Stimulated activated CD4-positive, alpha-beta T cell treated with anti-CD3 and anti-CD28 coated beads, Interleukin-1b, Interleukin-23, amount 100 ng/mL, for 4 hours (primary cell): ENCODE results near the gene RAB5B.

ENCODE experiments used
- DNase-seq, 2 donors: peaks; one replicate each; pipeline ENCODE4 v3.0.0-alpha.2; 2020; ENCODE audit warnings: low read depth in 2 of 2

The RAB5B gene, protein sequence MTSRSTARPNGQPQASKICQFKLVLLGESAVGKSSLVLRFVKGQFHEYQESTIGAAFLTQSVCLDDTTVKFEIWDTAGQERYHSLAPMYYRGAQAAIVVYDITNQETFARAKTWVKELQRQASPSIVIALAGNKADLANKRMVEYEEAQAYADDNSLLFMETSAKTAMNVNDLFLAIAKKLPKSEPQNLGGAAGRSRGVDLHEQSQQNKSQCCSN

DNA sequence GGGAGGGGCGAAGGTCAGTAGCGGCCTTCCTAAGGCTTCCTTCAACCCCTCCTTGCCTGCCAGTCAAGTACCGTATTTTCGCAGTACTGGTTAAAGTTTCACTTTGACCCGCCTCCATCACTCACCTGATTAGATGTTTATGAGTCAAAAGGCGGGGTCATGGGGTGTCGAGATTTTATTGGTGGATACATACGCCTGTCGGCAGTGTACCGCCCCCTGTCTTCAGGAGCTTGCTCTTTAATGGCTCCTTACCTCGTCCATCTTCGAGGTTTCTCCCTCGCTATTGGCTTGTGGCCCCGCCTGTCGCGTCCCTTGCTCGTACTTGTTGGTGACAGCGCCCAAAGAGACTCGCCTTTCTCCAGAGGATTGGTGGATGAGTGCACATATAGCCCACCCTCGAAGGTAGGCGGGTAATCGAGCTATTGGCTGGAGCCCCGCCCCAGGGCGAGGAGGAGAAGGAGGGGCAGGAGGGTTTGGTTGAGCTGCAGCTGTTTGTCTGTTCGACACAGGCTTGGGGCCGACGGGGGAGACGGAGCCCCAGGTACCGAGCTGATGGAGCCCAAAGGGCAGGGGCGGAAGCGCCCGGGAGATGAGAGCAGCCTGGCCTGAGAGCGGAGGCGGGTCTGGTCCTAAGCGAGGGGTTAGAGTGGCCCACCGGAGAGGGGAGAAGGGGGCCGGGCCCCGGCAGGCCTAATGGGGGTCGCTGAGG is at the start of gene RAB5B:
Gene RAB5B, plus strand, starts transcription at position 480 of the 709 bp plus-strand sequence. CDS start 12,883 bp downstream, outside the sequence.
- peak; percentile 87 to 93 for DNase-seq

DNA sequence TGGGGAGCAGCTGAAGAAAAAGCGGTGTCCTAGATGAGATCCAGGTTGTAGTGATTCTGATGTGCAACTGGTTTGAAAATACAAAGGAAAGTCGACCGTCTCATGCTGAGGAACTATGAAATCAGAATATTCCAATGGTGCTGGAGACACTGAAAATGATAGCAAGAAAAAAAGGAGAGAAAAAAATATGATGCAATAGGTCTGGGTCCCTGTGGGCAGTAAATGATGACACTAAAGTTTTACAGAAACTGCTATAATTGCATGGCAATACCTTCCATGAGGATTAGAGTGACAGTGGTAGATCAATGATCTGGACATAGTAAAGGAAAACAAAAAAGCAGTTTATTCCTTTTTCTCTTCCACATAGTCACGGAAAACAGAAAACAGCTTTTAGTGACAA is 48.5 kb upstream of the RAB5B start:
- no peak for DNase-seq

DNA sequence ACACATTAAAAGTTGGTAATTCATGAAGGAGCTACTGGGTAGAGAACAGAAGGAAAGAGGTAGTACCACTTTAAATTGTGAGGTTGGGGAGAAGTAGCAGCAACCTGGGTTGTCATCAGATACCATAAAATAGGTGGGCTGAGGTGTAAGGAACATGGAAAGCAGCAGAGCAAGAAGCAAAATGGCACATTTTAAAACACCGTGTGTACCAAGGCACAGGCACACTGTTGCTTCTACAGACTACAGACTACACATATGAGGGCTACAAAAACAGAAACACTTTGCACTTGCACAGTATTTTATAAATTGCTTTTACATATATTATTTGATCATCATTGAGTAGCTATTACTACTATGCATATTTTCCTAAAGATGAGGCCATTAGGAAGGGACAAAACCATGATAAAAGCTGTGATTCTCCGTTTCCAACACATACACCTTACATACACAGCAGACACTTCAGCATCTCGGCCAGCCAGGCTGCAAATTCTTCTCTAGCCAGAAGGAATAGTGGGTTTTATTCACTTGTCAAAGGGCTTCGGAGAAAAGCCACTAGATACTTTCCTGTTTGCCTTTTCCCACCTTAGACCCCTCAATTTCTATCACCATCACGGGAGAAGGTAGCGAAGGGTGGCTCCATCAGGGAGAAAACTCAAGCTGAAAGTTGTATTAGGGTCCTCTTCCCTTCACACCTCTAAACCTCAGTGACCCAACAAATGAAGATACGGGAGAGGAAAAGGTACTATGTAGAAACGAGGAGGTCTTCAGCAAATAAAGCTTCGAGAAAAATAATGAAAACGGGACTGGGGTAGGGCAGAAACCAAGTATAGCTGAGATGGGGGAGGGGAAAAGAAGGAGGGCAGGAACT is 47.8 kb upstream of the RAB5B start:
- no peak for DNase-seq

DNA sequence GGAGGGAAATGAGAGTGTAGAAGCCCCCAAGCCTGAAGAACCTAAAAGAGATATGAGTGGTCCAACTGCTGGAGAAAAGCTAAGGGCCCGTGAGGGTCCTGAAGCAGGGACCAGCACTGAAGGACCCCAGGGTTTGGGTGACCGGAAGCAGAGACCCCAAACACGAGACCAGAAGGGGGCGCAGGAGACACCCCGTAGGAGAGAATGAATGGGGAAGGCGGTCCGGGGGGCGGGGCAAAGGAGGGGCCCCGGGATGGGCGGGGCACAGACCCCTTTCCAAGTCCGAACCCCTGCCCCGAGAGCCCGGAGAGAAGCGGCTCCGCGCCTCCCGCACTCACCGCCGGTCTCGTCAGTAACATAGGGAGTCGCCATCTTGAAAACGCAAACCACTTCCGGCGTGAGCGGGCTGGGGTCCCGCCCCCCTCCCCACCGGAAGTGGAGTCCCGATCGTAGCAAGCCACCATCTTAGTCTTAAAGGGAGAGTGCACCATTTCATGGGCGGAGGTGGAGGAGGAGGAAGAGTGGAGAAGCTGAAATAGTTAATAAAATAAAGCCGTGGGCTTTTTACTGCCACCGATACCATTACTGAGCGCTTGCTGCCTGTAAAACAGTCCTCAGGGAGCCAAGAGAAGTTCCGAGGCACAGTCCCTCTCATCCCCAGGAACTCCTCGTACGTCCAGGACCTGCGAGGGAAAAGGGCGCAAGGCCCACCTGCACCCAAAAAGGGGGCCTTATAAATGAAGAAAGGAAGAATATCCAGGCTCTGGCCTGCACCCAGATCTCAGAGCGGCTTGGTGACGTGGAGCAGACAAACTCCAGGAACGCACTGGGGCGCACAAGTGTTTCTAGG is 46.9 kb upstream of the RAB5B start:
- peak; percentile 78 to 83 for DNase-seq

DNA sequence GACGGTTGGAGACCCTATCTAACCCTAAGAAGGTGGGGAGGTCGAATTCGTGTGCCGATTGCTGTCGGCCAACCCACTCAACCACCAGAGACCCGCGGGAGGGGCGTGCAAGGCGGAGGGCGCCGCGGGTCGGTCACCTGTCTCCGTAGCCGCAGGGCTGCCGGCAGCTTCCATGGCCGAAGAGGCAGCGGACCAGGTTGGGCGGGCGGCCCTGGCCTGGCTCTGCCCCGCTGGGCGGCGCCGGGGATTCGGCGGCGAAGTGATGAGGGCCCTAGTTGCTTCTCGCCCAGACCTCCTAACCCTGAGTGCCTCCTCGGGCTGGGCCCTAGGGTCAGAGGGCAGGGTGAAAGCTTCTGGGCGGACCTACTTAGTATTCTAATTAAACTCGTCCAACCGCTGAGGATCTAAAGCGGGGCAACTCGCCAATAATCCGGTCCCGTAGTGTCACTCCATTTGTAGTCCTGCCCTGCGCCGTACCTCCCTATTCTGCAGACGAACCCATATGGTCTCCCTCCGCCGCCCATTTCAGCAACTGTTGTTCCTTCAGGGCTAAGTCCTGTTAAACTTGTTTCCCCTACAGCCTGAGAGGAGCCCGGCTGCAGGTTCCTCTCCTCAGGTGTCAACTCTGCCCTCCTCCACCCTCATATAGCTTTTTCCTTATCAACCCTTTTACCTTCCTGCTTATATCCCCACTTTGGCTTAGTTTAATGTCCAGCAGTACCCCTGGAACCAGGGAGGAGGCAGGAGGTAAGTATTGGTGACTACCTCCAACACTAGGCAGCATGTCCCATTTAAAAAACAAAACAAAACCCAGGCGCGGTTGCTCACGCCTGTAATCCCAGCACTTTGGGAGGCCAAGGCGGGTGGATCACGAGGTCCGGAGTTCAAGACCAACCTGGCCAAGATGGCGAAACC is 46.0 kb upstream of the RAB5B start, which contains the start of gene PYM1:
Gene PYM1, minus strand, starts transcription at position 307 of the 915 bp plus-strand sequence. Its CDS starts 133 bp downstream, at position 174.
- DNase-seq, result peak in 1 of 2 donors; percentile 45

DNA sequence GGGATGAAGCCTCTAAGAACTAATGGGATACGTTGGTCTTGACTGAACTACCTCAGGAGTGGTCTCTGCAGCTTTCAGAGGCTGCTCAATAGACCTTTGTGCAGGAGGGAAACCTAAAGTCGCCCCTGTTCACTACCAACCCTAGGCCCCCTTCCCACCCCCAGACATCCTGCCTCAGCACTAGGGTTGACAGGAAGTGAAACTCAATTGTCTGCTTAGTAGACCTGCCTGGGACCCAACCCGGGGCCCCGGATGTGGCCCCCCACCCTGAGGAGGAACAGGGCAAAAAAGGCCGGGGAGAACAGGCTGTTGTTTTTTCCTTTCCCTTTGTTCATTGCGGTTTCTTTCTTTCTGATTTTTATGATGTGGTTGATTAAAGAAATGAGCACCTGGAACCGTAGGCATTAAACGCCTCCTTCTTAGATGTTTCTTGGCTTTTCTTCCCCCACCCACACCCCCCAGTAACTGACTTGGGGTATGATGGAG is 44.5 kb upstream of the RAB5B start:
- DNase-seq, result peak; percentile 69 to 73

DNA sequence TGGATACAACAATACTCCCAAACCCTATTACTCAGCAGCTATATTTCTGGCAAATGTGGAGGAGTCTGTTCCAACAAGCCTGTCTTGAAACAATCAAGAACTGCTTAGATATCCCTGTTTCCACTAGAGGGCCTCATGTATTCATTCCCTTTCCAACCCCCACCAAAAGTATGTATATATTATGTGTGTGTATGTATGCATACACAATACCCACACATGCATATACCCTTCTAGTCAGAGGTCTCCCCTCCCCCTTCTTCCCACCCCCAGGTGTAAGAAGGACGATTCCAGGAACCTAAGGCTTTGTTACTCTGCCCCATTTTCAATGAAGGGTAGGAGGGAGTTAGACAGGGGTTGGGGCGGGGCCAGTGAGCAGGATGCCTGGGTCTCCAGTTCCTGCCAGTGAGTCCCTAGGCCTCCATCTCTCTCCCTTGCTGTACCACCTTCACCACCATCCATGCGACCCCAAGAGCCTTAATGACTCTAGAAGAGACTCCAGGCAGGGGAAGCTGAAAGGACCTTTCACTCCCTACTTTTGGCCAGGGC is 43.0 kb upstream of the RAB5B start, which contains the start of gene DGKA:
Gene DGKA, plus strand, starts transcription at position 392 of the 546 bp plus-strand sequence. CDS start 5,342 bp downstream, outside the sequence.
- peak; percentile 60 to 69 for DNase-seq

DNA sequence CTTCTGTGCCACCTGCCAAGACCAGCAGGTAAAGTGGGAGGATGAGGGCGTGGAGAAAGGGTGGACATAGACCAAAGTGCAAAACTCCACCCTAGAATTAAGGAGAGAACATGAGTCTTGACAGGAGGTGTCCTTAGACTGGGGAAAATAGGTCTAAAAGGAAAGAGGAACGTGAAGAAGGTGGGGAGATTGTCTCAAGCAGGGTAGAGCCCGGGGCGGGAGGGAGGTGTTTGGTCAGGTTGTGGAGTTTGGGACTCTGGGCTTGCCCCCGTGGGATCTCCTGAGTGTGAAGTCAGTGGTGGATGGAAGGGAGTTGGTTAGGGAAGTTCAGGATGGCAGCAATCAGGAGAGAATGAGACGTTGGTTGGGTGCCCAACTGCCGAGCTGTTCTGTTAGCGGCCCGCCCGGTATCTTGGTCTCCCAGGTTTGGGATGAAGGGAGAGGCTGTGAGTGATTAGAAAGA is 42.5 kb upstream of the RAB5B start:
- no peak for DNase-seq

DNA sequence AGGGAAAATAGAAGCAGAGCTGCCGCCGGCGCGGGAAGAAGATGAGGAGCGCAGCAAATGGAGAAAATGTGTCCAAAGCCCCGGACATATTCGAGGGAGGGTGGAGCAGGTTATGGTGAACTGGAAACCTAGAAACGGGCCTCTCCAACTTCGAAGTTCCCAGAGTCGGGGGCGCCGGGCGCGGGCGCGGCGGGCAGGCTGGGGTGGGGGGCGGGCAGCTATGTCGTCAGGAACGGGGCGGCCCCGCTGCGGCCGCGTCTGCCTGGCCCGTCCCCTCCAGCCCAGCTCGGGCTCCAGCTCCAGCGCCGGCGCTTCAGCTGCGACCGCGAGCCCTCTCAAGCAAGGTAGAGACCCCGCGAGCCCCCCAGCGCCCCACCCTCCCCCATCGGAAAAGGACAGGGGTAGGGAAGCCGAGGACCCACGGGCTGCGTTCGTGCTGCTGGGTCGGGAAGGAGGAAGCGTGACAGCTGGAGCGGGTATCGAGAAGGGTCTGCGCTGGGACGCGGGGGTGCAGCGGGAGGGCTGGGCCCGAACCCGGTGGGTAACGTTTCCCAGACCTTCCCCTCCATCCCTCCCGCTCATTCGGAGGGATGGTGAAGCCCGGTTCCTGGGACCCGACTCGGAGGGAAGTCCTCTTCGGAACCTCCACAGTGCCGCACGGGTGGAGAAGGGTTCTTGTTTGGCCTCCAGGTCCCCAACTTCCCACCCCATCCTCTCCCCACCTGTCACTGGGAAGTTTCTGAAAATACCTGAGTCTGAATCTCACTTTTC is 41.9 kb upstream of the RAB5B start:
- DNase-seq, result no peak

DNA sequence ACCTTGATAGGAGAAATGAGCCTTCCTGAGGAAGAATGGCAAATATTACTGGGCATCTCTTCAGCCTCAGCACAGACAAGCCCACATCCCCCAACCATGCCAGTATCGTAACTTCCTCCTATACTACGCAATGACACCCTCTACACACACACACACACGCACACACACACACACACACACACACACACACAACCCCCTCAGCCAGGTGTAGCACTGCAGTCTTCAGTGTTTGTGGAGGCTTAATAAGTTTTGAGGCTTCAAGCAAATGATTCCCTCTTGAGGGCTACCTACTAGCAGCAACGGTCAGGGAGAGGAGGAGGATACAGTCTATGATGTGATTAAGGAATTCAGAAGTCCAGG is 41.3 kb upstream of the RAB5B start:
- no peak for DNase-seq

DNA sequence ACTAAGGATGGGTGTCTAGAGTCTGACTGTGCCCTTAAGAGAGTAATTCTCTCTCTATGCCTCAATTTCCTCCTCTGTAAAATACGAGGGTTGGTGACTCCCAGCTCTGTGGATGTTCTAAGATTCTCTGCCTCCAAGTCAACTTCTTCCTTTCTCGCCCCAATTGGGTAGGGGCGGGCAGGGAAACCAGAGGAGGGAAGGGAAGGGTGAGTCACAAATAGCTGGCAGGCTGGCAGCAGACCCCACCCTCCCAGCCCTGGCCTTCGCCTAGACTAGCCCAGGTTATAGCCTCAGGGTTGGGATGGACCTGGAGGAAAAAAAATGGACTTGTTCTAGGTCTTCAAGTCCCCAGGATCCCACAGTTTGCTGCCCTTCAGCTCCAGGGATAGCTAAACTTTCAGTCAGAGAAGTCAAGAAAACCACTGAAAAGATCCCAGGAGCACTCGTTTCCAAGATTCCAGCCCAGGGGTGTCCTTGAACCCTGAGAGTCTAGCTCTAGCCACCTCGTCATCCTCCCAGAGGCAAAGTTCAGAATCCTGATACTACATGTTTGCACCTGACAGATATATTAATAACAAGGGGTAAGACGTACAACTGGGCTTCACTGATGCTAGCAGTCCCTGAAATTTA is 40.6 kb upstream of the RAB5B start:
- DNase-seq, result no peak

DNA sequence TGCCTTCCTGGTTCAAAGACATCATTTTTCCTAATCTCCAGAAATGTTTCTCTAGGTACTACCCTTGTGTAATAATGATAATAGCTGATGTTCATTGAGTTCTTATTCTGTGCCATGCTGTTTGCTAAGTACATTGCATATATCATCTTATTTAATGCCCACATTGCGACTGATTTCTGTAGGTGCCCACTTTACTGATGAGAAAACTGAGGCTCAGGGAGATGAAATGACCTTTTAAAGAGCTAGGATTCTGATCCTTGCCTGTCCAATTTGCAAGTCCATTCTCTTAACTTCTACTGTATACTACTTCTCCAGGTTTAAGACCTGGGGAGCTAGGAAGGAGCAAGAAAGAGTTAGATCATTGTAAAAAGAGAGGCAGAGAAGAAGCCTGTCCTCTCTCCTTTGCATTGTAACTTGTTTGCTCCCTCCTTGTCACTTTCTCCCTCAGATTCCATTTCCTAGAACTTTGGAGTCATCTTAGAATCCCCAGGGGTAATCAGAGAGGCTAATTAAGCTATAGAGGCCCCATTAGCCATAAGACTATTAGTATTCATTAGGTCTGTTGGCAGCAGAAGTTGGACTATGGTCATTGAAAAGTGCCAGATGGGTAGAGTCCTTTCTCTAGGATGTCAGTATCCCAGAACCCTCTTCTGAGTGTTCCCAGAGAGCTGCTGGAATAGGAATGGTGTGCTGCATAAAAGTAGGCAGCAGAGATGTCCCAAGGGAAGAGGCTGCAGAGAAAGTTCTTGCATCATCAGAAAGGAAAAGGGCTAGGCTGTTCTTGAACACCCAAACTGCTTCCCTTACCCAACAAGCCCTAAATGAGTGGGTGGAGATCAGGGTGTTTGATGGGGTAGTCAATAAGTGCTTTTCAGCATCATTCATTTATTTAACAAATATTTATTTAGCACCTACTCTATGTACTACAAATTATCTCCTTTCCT is 39.8 kb upstream of the RAB5B start:
- no peak for DNase-seq

DNA sequence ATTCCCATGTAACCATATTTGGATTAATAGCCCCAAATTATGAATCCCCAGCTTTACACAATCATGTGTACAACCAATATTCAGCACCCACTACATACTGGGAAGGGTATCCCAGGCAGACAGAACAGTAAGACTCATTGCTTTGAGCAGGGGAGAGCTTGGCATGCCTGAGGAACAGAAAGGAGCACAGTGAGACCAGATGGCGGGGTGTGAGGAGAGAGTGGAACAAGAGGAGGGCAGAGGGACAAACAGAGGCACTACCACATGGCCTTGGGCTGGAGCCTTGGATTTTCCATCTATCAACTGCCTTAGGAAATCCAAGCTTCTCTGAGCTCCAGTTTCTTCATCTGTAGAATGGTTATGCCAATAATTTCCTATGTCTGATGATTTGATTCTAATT is 39.1 kb upstream of the RAB5B start:
- DNase-seq, result no peak

DNA sequence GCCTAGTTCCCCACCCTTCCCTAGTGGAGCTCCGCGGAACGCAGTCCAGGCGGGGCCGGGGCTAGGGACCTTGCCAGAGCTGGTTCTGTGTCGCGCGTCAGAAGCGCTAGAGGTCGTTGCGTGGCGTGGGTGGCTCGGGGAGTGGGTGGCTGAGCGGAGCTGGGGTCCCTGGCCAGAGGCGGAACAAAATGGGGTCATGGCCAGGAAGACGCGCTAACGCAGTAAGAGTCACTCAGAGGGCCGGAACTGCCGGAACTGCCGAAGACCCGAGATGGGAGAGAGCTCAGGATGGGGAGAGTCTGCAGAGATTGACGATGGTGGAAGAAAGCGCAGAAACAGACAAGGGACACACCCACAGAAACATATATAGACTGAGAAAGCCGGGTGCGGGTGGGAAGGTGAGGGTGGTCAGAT is 38.1 kb upstream of the RAB5B start:
- no peak for DNase-seq

DNA sequence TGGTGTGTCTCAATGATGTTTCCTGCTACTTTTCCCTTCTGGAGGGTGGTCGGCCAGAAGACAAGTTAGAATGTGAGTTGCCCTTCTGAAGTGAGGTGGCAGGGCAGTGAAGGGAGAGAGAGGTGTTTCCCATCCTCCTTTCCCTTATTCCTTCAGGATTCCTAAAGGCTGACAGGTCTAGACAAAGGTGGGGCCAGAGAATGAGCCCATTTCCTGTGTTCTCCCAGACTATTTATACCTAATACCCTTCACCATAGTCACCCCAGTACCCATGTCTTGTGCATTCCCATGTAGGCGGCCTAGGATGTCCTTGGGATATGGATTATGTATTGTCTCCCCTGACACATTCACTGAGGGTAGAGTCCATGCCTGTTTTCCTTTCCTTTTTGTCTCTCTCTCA is 35.9 kb upstream of the RAB5B start:
- DNase-seq, result no peak

DNA sequence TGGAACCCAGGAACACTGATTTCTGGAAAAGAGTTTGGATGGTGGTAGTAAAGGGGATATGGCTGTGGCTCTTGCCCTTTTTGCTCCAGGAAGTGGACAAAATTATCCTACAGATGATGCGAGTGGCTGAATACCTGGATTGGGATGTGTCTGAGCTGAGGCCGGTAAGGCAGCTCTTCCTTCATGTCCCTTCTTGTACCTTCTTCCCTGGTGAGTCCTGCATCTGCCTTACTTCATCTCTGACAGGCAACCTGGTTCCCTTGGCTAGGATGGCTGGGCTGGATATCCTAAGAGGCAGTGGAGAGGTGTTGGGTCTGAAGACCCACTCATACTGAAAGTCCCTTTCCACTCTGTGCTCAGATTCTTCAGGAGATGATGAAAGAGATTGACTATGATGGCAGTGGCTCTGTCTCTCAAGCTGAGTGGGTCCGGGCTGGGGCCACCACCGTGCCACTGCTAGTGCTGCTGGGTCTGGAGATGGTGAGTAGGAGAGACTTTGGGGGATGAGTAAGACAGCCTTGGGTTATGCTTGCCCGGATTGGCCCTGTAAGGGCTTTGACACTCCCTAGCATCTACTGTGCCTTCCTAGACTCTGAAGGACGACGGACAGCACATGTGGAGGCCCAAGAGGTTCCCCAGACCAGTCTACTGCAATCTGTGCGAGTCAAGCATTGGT is 34.9 kb upstream of the RAB5B start:
- no peak for DNase-seq
